Lung (tissue), 12 donors: ENCODE results near the gene SMG6. TPM values are rescaled to one million over a fixed set of nuclear protein-coding genes. Genes with fewer than 3 reads are reported as not detected.

Experiments
- ATAC-seq: fragments of 200-7000 bp; cut with Tn5 transposase; one replicate; pipeline ENCODE4 v1.9.1; 2020; ENCODE audit warnings: moderate number of reproducible peaks; ENCODE audit not compliant: insufficient read depth, low FRiP score
- DNase-seq, 3 donors: peaks; one replicate each; pipeline ENCODE4 v3.0.0-alpha.2; 2013 to 2017
- H3K27ac ChIP-seq, 2 donors: one replicate each; pipeline ENCODE4 v1.5.1; 2013; ENCODE audit warnings: mild to moderate bottlenecking in 2 of 2, moderate library complexity in 2 of 2, control low read depth in 1 of 2, inconsistent platforms in 1 of 2, low read depth in 1 of 2, low read length in 1 of 2
- H3K27me3 ChIP-seq, 3 donors: one replicate each; pipeline ENCODE4 v1.5.1; 2013; ENCODE audit warnings: low read length in 2 of 3; ENCODE audit not compliant: control insufficient read depth in 3 of 3, insufficient read depth in 3 of 3
- H3K36me3 ChIP-seq, 4 donors: one replicate each; pipeline ENCODE4 v1.5.1; 2013; ENCODE audit warnings: low read length in 4 of 4, mild to moderate bottlenecking in 1 of 4, moderate library complexity in 1 of 4; ENCODE audit not compliant: control insufficient read depth in 4 of 4, insufficient read depth in 4 of 4
- H3K4me1 ChIP-seq, 5 donors: one replicate each; pipeline ENCODE4 v1.5.1; 2013; ENCODE audit warnings: low read length in 5 of 5, mild to moderate bottlenecking in 2 of 5, moderate library complexity in 1 of 5; ENCODE audit not compliant: control insufficient read depth in 5 of 5, insufficient read depth in 5 of 5
- H3K4me3 ChIP-seq: one replicate; pipeline ENCODE4 v1.5.1; 2013; ENCODE audit warnings: mild to moderate bottlenecking, control low read depth, moderate library complexity
- H3K9ac ChIP-seq, 2 donors: one replicate each; pipeline ENCODE4 v1.5.1; 2013; ENCODE audit warnings: low read length in 2 of 2, control low read depth in 1 of 2; ENCODE audit not compliant: insufficient read depth in 1 of 2
- H3K9me3 ChIP-seq, 4 donors: one replicate each; pipeline ENCODE4 v1.5.1; 2013; ENCODE audit warnings: low read length in 3 of 4, mild to moderate bottlenecking in 1 of 4, moderate library complexity in 1 of 4; ENCODE audit not compliant: control insufficient read depth in 4 of 4, insufficient read depth in 3 of 4
- CTCF ChIP-seq: IDR thresholded peaks from 2 replicates; pipeline ENCODE4 v1.5.1; 2012; ENCODE audit warnings: mild to moderate bottlenecking; ENCODE audit errors: control extremely low read depth, extremely low read depth
- WGBS, 2 donors: extraction: QIAGEN DNeasy Blood & Tissue Kit; methylation state at CpG; one replicate each; pipeline ENCODE4 v1.1.7; 2013; 5-methylcytosine and 5-hydroxymethylcytosine counted together
- polyA plus RNA-seq, 2 donors: library from polyadenylated mRNA; stranded (reverse); fragments of 200-250 nt; gene quantifications; one replicate each; pipeline ENCODE4 v1.2.1, GENCODE V29; 2013
- total RNA-seq, 2 donors: library from RNA; depleted of rRNA in 1 of 2; stranded (reverse); fragments of >200 nt in 1 of 2; gene quantifications; one replicate each; pipeline ENCODE4 v1.2.1, GENCODE V29; 2014 to 2021
- donor health status: control.
- donor health status: control.
- donor health status: Bipolar disorder and iron deficiency.
- donor health status: healthy.
- donor health status: DM: yes; HTN: yes; CAD: no.

Gene SMG6
- total and polyA plus RNA-seq, 4 donors: 17.6 to 45.1 (median 28.9) TPM

- peaks cover 0 to 3% (median 0%) of the 10 kb centered on the region in 4 donors for H3K9me3 ChIP-seq
- WGBS, 2 donors: 32 to 34% methylated on average over 9 of the region's 9 CpGs
- no peaks in the 10 kb centered on the region for H3K27me3 ChIP-seq
- H3K4me3 ChIP-seq: no peak overlapping the region
- peaks cover 44 to 82% (median 57%) of the 10 kb centered on the region in 5 donors for H3K4me1 ChIP-seq
- H3K27ac ChIP-seq: peak overlapping the region; percentile 56 to 90
- peak overlapping the region in 1 of 2 donors; percentile 63 for H3K9ac ChIP-seq
- ATAC-seq (no peak), DNase-seq (peak; percentile 97 to 100 (median 99))
- H3K36me3 ChIP-seq: peaks cover 0 to 7% (median under 1%) of the 10 kb centered on the region in 4 donors
- TF ChIP-seq CTCF: no peak
Observed at GRCh38 chr17:2179615-2180295, 123.8 kb downstream of the SMG6 start.

- H3K9ac ChIP-seq: peak overlapping the region in 1 of 2 donors; percentile 63
- H3K36me3 ChIP-seq: peaks cover 0 to 7% (median under 1%) of the 10 kb centered on the region in 4 donors
- 43 to 45% methylated on average over 15 of the region's 15 CpGs for WGBS, 2 donors
- no peak overlapping the region for H3K4me3 ChIP-seq
- ATAC-seq (no peak), DNase-seq (no peak)
- no peak for TF ChIP-seq CTCF
- peak overlapping the region; percentile 38 to 81 for H3K27ac ChIP-seq
- no peaks in the 10 kb centered on the region for H3K27me3 ChIP-seq
- H3K9me3 ChIP-seq: peaks cover 0 to 3% (median 0%) of the 10 kb centered on the region in 4 donors
- peaks cover 48 to 89% (median 63%) of the 10 kb centered on the region in 5 donors for H3K4me1 ChIP-seq
Observed at GRCh38 chr17:2178798-2179501, 124.6 kb downstream of the SMG6 start.

DNA sequence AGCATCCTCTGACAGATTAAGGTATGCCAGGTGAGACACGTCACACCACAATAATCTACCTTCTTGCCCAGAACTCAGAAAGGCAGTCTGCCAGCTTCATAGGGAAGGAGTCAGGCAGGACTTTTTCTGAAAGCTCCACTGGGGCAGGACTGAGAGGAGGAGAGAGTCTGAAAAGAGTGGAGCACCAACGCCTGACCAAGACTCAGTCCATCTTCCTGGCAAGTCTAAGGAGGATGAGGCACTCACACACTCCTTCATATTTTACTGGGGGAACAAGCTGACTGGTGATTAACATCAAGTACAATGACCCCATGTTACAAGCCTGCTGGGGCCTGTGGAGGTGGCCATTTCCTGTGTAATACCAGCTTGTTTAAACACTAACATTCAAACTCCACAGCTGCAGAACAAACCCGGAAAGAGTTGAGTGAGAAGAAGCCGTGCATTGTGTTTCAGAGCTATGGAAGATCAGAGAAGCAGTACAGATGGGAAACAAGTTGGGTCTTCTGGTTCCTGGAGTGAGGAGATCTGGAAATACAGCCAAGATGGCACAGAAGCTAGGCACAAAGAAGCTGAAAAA is 126.3 kb downstream of the SMG6 start:
- Histone ChIP-seq H3K9ac (no peak overlapping the region), H3K27ac (peak overlapping the region in 1 of 2 donors; percentile 61), H3K9me3 (no peaks in the 10 kb centered on the region), H3K4me1 (peaks cover 56 to 99% (median 79%) of the 10 kb centered on the region in 5 donors), H3K4me3 (no peak overlapping the region), H3K27me3 (no peaks in the 10 kb centered on the region), H3K36me3 (peaks cover 0 to 3% (median under 1%) of the 10 kb centered on the region in 4 donors)
- no peak for ATAC-seq
- DNase-seq: peak; percentile 48 to 70 (median 64)
- TF ChIP-seq CTCF: no peak
- WGBS, 2 donors: 45 to 64% methylated on average over 4 of the region's 4 CpGs
